Measurements from ENCODE around the gene PIBF1.

The PIBF1 gene

DNA sequence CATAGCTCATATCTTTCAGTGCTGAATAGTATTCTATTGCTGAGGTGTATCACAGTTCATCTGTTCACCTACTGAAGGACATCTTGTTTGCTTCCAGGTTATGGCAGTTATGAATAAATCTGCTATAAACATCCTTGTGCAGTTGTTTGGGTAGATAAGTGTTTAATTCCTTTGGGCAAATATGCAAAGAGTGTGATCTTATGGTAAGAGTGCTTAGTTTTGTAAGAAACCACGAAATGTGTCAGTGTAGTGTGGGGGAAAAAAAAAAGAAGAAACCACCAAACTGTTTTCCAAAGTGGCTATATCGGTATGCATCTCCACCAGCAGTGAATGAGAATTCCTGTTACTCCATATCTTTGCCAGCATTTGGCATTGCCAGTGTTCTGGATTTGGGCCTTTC lies 93.3 kb downstream of the PIBF1 start:
- H3K9me3 ChIP-seq (ENCODE audit: control insufficient read depth, low read length): no peaks in the 10 kb centered on the region
- no peak overlapping the region for H2AFZ ChIP-seq
- H3K4me2 ChIP-seq (ENCODE audit: low read length): no peak overlapping the region
- no peak overlapping the region for H3K4me3 ChIP-seq (ENCODE audit: low read depth, low read length)
- H3K9ac ChIP-seq: no peak overlapping the region
- no peaks in the 10 kb centered on the region for H3K36me3 ChIP-seq (ENCODE audit: control insufficient read depth, insufficient read depth, low read length)
- no peak overlapping the region for H3K27ac ChIP-seq
- no peaks in the 10 kb centered on the region for H3K79me2 ChIP-seq
- H3K27me3 ChIP-seq (ENCODE audit: control insufficient read depth, insufficient read depth, low read length): no peaks in the 10 kb centered on the region
- TF ChIP-seq, protein P1, sequence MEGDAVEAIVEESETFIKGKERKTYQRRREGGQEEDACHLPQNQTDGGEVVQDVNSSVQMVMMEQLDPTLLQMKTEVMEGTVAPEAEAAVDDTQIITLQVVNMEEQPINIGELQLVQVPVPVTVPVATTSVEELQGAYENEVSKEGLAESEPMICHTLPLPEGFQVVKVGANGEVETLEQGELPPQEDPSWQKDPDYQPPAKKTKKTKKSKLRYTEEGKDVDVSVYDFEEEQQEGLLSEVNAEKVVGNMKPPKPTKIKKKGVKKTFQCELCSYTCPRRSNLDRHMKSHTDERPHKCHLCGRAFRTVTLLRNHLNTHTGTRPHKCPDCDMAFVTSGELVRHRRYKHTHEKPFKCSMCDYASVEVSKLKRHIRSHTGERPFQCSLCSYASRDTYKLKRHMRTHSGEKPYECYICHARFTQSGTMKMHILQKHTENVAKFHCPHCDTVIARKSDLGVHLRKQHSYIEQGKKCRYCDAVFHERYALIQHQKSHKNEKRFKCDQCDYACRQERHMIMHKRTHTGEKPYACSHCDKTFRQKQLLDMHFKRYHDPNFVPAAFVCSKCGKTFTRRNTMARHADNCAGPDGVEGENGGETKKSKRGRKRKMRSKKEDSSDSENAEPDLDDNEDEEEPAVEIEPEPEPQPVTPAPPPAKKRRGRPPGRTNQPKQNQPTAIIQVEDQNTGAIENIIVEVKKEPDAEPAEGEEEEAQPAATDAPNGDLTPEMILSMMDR (IDR thresholded peaks at IDR 0.05): no peak
- H3K4me1 ChIP-seq: no peaks in the 10 kb centered on the region

DNA sequence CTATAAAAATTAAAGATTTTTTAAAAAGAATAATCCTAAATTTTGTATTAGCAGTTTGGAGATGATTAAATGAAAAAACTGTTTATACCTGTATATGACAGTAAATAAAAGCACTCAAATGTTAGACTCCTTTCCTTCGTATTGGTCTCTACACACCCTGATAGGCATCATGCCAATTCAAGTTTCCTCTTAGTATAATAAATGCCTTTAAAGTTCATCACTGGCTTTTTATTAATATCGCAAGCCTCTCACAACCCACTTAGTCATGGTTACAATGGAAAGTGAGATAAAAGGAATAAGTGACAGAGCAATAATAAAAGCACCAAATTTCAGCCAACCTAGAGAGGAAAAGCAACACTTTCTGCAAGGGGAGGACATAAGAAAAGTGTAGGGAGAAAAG lies 102.2 kb downstream of the PIBF1 start:
- no peak overlapping the region for H3K4me3 ChIP-seq (ENCODE audit: low read depth, low read length)
- no peaks in the 10 kb centered on the region for H3K27me3 ChIP-seq (ENCODE audit: control insufficient read depth, insufficient read depth, low read length)
- no peaks in the 10 kb centered on the region for H3K9me3 ChIP-seq (ENCODE audit: control insufficient read depth, low read length)
- no peaks in the 10 kb centered on the region for H3K4me1 ChIP-seq
- no peak overlapping the region for H3K9ac ChIP-seq
- TF ChIP-seq, protein P1 (IDR thresholded peaks at IDR 0.05): no peak
- H3K36me3 ChIP-seq (ENCODE audit: control insufficient read depth, insufficient read depth, low read length): no peaks in the 10 kb centered on the region
- no peaks in the 10 kb centered on the region for H3K79me2 ChIP-seq
- H3K27ac ChIP-seq: no peak overlapping the region
- H3K4me2 ChIP-seq (ENCODE audit: low read length): no peak overlapping the region
- no peak overlapping the region for H2AFZ ChIP-seq

DNA sequence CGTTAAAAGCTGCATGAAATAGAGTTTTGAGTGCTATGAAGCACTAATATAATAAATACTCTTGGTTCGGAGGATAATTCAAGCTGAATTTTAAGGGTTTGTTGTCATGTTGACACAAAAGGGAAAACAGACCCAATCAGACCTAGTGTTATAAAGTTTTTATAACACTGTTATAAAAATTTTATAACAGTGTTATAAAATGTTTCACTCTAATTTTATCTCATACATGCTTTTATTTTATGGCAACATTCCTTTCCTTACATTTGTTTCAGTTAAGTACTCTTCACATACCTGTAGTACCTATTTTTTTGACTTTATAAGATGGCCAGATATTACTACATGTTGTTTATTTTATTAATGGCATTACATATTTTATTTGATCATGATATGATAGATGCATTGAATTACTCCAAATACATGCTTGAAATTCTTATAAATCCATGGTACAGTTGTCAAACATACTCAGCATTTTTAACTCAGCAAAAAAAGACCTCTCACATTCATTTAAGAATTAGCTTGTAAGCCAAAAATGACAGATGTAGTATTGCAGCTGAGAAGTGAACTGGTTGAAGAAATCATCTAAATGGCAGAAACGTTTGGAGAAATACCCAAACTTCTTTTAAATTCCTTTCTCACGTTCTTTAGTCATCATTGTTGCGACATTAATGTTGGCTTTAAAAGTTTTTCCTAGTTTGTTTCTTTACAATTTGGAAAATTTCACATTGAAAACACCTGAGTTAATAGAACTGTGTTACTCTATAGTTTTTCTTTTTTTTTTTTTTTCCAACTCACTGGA lies 104.5 kb downstream of the PIBF1 start:
- Histone ChIP-seq H3K4me2 (ENCODE audit: low read length) (no peak overlapping the region), H3K4me3 (ENCODE audit: low read depth, low read length) (no peak overlapping the region), H3K4me1 (no peaks in the 10 kb centered on the region), H2AFZ (no peak overlapping the region), H3K9ac (no peak overlapping the region), H3K36me3 (ENCODE audit: control insufficient read depth, insufficient read depth, low read length) (no peaks in the 10 kb centered on the region), H3K27ac (no peak overlapping the region), H3K9me3 (ENCODE audit: control insufficient read depth, low read length) (no peaks in the 10 kb centered on the region), H3K79me2 (no peaks in the 10 kb centered on the region), H3K27me3 (ENCODE audit: control insufficient read depth, insufficient read depth, low read length) (no peaks in the 10 kb centered on the region)
- TF ChIP-seq, protein P1 (IDR thresholded peaks at IDR 0.05): no peak

DNA sequence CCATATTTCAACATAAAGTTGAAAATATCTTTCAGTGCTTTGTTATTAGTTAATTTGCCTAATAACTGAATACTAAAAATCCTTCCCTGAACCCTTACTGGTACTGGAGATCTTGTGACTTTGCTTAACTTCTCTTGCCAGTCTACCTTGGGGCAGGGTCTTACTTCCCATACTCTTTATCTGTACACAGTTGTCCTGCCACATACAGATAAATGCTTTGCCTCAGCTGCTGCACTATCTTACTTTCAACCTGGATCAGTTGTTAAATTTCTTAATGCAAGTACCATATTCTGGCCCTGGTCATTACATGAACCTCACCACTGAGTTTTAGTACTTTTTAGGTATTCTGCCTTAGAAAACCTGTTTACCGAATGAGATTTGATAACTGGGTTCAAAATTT lies 107.6 kb downstream of the PIBF1 start:
- no peak overlapping the region for H3K4me2 ChIP-seq (ENCODE audit: low read length)
- H3K36me3 ChIP-seq (ENCODE audit: control insufficient read depth, insufficient read depth, low read length): no peaks in the 10 kb centered on the region
- TF ChIP-seq, protein P1 (IDR thresholded peaks at IDR 0.05): no peak
- no peaks in the 10 kb centered on the region for H3K9me3 ChIP-seq (ENCODE audit: control insufficient read depth, low read length)
- H3K9ac ChIP-seq: no peak overlapping the region
- no peak overlapping the region for H3K27ac ChIP-seq
- H3K27me3 ChIP-seq (ENCODE audit: control insufficient read depth, insufficient read depth, low read length): no peaks in the 10 kb centered on the region
- H3K4me1 ChIP-seq: no peaks in the 10 kb centered on the region
- H2AFZ ChIP-seq: no peak overlapping the region
- no peaks in the 10 kb centered on the region for H3K79me2 ChIP-seq
- no peak overlapping the region for H3K4me3 ChIP-seq (ENCODE audit: low read depth, low read length)

DNA sequence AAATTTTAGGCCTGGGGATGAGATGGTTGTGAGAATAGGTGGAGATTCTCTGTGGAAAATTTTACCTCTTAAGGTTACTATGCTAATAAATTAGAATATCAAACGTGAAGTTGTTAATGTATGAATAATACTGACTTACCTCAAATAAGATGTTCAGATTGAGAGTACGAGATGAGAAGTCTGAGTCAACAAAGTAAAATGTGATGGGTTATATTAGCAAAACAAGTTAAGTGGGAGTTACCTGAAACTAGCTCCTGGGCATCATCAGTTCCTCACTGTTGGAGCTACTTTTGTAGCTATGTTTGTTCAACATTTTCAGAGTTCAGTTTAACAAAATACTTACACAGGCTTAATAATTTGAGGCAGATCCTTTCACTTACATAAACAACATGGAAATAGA lies 108.6 kb downstream of the PIBF1 start:
- Histone ChIP-seq H2AFZ (no peak overlapping the region), H3K4me1 (no peaks in the 10 kb centered on the region), H3K4me2 (ENCODE audit: low read length) (no peak overlapping the region), H3K9ac (no peak overlapping the region), H3K4me3 (ENCODE audit: low read depth, low read length) (no peak overlapping the region), H3K79me2 (no peaks in the 10 kb centered on the region), H3K9me3 (ENCODE audit: control insufficient read depth, low read length) (no peaks in the 10 kb centered on the region), H3K36me3 (ENCODE audit: control insufficient read depth, insufficient read depth, low read length) (no peaks in the 10 kb centered on the region), H3K27me3 (ENCODE audit: control insufficient read depth, insufficient read depth, low read length) (no peaks in the 10 kb centered on the region), H3K27ac (no peak overlapping the region)
- TF ChIP-seq, protein P1 (IDR thresholded peaks at IDR 0.05): no peak

All from parathyroid adenoma (tissue), 2 donors.